Activated CD4-positive, alpha-beta memory T cell treated with anti-CD3 and anti-CD28 coated beads for 36 hours (primary cell): Measurements from ENCODE around the gene RALGAPB. TPM values are rescaled to one million over a fixed set of nuclear protein-coding genes. Genes with fewer than 3 reads are reported as not detected.

ENCODE experiments used
- CTCF ChIA-PET: fragments of 350-600 bp; sonication (Branson Sonifier 250); formaldehyde crosslinking; loops from one replicate; lab custom pipeline; 2021; ENCODE audit warnings: antibody characterized with exemption, inconsistent platforms; lab: Charles Lee
- POLR2A ChIA-PET: fragments of 350-600 bp; sonication (Branson Sonifier 250); formaldehyde crosslinking; loops from one replicate; lab custom pipeline; 2021; ENCODE audit warnings: antibody characterized with exemption; lab: Charles Lee
- DNase-seq: peaks from one replicate; pipeline ENCODE4 v3.0.0-alpha.2; 2020
- H3K27ac Mint-ChIP-seq: one replicate; pipeline ENCODE4 v1.8.0; 2021; ENCODE audit warnings: mixed read lengths
- H3K27me3 Mint-ChIP-seq: one replicate; pipeline ENCODE4 v1.8.0; 2021; ENCODE audit warnings: mixed read lengths
- H3K36me3 Mint-ChIP-seq: one replicate; pipeline ENCODE4 v1.8.0; 2021; ENCODE audit warnings: mixed read lengths
- H3K4me1 Mint-ChIP-seq: one replicate; pipeline ENCODE4 v1.8.0; 2021; ENCODE audit warnings: low read depth, mixed read lengths
- H3K4me3 Mint-ChIP-seq: one replicate; pipeline ENCODE4 v1.8.0; 2021; ENCODE audit warnings: mild to moderate bottlenecking, mixed read lengths
- H3K9me3 Mint-ChIP-seq: one replicate; pipeline ENCODE4 v1.8.0; 2021; ENCODE audit warnings: mixed read lengths
- intact Hi-C: fragments of 100-400 bp; cut with micrococcal nuclease; formaldehyde crosslinking; loops from one replicate; pipeline ENCODE4 v1.15.1; 2023
- total RNA-seq, 2 experiments: library from RNA; stranded (reverse); gene quantifications; one replicate each; pipeline ENCODE4 v1.2.3, GENCODE V29; 2021

The RALGAPB gene
- total RNA-seq, 2 experiments from 2014 or later = 25.7 to 25.8 TPM

GRCh38 chr20:38534756-38535155 is 62.1 kb downstream of the RALGAPB start:
- no peaks in the 10 kb centered on the region for H3K27me3 Mint-ChIP-seq
- H3K4me3 Mint-ChIP-seq = no peak overlapping the region
- DNase-seq = peak; percentile 58
- POLR2A ChIA-PET = interaction anchor here (0.8 kb wide), 1 partner anchor 62 kb away, joined by 3 read pairs; the partner anchor contains the start of gene RALGAPB
- H3K27ac Mint-ChIP-seq = peak overlapping the region; percentile 62
- CTCF ChIA-PET = interaction anchor here (1.0 to 1.4 kb wide), 2 partner anchors 19 to 62 kb away, joined by 4 to 5 read pairs; partner anchors contain the start of gene RALGAPB
- H3K36me3 Mint-ChIP-seq = peaks cover 41% of the 10 kb centered on the region
- peaks cover 5% of the 10 kb centered on the region for H3K4me1 Mint-ChIP-seq
- intact Hi-C loops = no loop called here
- no peaks in the 10 kb centered on the region for H3K9me3 Mint-ChIP-seq

GRCh38 chr20:38536310-38536709 is 63.7 kb downstream of the RALGAPB start:
- no peak overlapping the region for H3K27ac Mint-ChIP-seq
- H3K36me3 Mint-ChIP-seq = peaks cover 46% of the 10 kb centered on the region
- DNase-seq = no peak
- POLR2A ChIA-PET = no interaction called here
- no peaks in the 10 kb centered on the region for H3K27me3 Mint-ChIP-seq
- peaks cover 5% of the 10 kb centered on the region for H3K4me1 Mint-ChIP-seq
- H3K9me3 Mint-ChIP-seq = no peaks in the 10 kb centered on the region
- H3K4me3 Mint-ChIP-seq = no peak overlapping the region
- intact Hi-C loops = no loop called here
- CTCF ChIA-PET = no interaction called here

- Mint-ChIP-seq H3K4me1 (peaks cover 5% of the 10 kb centered on the region), H3K27me3 (no peaks in the 10 kb centered on the region), H3K4me3 (no peak overlapping the region), H3K27ac (no peak overlapping the region), H3K9me3 (no peaks in the 10 kb centered on the region), H3K36me3 (peaks cover 49% of the 10 kb centered on the region)
- intact Hi-C loops = no loop called here
- ChIA-PET POLR2A (no interaction called here), CTCF (no interaction called here)
- DNase-seq = no peak
Observed at GRCh38 chr20:38537176-38537575, 64.5 kb downstream of the RALGAPB start.

- no peak for DNase-seq
- H3K36me3 Mint-ChIP-seq = peaks cover 46% of the 10 kb centered on the region
- H3K4me3 Mint-ChIP-seq = no peak overlapping the region
- ChIA-PET POLR2A (no interaction called here), CTCF (no interaction called here)
- no peak overlapping the region for H3K27ac Mint-ChIP-seq
- H3K9me3 Mint-ChIP-seq = no peaks in the 10 kb centered on the region
- H3K27me3 Mint-ChIP-seq = no peaks in the 10 kb centered on the region
- H3K4me1 Mint-ChIP-seq = peaks cover 5% of the 10 kb centered on the region
- intact Hi-C loops = no loop called here
Observed at GRCh38 chr20:38538789-38539188, 66.1 kb downstream of the RALGAPB start.

DNA sequence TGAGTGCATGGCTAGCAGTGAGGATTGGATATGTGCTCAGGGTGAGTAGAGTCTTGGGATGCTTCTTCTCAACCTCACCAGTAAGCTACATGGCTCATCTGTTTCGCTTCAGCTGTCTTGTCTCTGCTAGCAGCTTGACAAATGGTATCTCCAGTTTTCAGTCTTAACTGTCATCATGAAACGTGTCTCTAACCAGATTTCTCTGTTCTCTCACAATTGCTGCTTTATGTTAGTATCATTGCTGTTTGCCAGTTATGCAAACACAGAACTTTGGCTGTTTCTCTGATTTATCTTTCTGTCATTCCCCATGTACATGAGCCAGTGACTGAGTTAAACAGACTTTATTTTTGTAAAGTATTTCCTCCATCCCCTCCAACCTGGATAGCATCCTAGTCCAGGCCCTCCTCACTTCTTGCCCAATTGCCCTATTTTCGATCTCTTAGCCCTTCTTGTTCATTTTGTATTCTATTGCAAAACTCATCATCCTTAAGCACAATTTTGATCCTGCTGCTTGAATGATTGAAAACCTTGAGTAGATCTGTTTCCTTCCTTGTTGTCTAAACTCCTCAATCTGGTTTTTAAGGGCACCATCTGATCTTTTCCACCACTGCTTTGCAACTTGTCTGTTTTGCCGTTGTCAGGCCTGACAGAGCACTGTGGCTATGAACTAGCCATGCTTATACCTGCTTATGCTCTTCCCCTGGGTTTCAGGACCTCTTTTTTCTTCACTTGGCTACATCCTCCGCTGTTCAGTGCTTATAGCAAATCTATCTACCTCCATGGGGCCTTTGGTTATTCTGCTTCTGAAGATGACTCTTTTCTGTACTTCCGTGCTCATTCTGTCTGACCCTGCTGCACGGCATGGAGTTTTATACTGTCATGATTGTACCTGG is 70.6 kb downstream of the RALGAPB start:
- intact Hi-C loops = no loop called here
- Mint-ChIP-seq H3K27me3 (no peaks in the 10 kb centered on the region), H3K9me3 (no peaks in the 10 kb centered on the region), H3K36me3 (peaks cover 36% of the 10 kb centered on the region), H3K4me1 (peaks cover 3% of the 10 kb centered on the region), H3K4me3 (no peak overlapping the region), H3K27ac (no peak overlapping the region)
- CTCF ChIA-PET = no interaction called here
- POLR2A ChIA-PET = no interaction called here
- DNase-seq = no peak

DNA sequence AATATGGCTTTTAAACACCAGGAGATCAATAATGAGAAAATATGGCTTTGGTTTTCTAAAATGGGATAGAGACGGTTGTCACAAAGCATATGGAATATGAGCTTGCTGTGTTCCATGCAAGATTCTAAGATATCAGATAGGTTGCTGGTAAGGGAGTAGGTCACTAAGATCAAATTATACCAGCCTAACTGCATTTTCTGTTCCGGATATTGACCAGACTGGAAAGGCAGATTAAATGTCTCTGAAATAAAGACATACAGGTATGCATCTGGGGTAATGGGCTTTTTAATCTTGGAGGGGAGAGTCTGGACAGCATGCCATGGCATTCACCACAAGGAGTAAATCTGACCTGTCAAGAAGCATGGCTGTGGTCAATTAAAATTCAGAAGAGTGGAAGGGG is 73.1 kb downstream of the RALGAPB start:
- peaks cover 3% of the 10 kb centered on the region for H3K4me1 Mint-ChIP-seq
- H3K27me3 Mint-ChIP-seq = no peaks in the 10 kb centered on the region
- ChIA-PET POLR2A (no interaction called here), CTCF (no interaction called here)
- H3K27ac Mint-ChIP-seq = no peak overlapping the region
- H3K36me3 Mint-ChIP-seq = peaks cover 29% of the 10 kb centered on the region
- no peaks in the 10 kb centered on the region for H3K9me3 Mint-ChIP-seq
- H3K4me3 Mint-ChIP-seq = no peak overlapping the region
- intact Hi-C loops = no loop called here
- DNase-seq = no peak

DNA sequence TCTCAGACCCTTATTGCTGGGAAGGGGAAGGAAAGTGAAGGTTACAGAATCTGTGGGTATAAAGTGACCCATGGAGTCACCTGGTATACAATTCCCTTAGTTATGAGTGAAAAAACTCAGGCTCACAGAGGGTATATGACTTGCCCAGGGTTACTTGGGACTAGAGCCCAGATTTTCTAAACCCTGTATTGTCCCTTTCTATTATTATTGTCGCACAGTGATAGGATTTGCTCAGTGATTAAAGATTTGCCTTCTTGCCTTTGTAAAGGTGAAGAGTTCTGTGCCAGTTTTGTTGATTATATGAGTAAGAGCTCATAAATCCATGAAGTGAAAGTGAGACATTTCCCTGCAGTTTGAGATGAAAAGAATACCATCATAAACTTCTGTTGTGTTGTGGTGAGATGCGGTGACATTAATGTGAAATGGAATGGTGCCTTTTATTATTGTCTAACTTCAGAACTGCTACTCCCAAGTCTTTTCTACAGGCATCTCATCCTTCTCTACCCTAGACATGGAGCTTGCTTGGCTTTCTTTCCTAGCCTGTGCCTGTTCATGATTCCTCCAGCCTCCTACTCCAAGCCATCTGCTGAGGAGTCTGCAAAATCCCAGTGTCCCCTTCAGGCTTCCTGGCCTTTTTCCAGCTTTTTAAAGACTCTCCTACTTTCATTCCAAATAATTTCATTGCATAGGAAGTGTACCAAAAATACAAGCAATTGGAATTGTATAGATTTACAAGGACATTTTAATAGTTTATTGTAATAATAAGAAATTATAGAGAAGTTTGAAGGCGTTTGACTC is 74.8 kb downstream of the RALGAPB start:
- Mint-ChIP-seq H3K27me3 (no peaks in the 10 kb centered on the region), H3K4me1 (peaks cover 3% of the 10 kb centered on the region), H3K36me3 (peaks cover 20% of the 10 kb centered on the region), H3K4me3 (no peak overlapping the region), H3K9me3 (no peaks in the 10 kb centered on the region), H3K27ac (no peak overlapping the region)
- no peak for DNase-seq
- POLR2A ChIA-PET = no interaction called here
- intact Hi-C loops = no loop called here
- CTCF ChIA-PET = interaction anchor here (1.0 kb wide), 1 partner anchor 19 kb away, joined by 3 read pairs; no protein-coding TSS in a partner anchor

DNA sequence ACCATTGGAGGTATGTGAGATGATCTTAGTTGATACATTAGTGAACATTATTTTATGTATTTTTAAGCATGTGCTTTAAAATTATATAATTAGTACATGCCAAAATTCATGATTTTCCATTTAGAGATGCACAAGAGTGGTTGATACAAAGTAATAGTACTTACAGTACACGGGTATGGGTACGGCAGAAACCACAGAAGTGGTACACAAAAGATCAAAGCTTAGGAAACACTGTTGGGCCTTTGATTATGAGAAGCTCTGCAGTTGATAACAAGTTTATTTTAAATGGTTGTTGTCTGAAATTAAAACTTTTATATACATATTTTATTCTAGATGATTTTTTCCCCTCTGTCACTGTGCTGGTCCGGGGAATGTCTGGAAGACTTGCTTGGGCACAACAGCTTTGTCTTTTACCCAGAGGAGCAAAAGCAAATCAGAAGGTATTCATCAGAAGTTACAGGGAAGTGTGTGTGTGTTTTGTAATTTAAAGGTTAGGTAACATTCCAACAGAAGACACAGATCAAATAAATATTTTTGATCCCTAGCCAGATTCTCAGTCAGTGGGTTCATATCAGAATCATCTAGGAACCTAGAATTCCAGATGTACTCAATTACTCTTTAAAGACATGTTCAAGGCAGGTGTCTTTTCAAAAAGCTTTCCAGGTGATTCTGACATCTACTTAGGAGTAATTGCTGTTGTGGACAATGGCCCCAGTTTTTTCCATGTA is 75.9 kb downstream of the RALGAPB start:
- H3K27me3 Mint-ChIP-seq = no peaks in the 10 kb centered on the region
- no peaks in the 10 kb centered on the region for H3K9me3 Mint-ChIP-seq
- intact Hi-C loops = no loop called here
- DNase-seq = no peak
- ChIA-PET POLR2A (no interaction called here), CTCF (interaction anchor here (0.6 kb wide), 1 partner anchor 75 kb away, joined by 3 read pairs; no protein-coding TSS in a partner anchor)
- no peak overlapping the region for H3K4me3 Mint-ChIP-seq
- peaks cover 20% of the 10 kb centered on the region for H3K36me3 Mint-ChIP-seq
- H3K4me1 Mint-ChIP-seq = peaks cover 3% of the 10 kb centered on the region
- H3K27ac Mint-ChIP-seq = no peak overlapping the region

- DNase-seq = no peak
- Mint-ChIP-seq H3K4me3 (no peak overlapping the region), H3K36me3 (peaks cover 30% of the 10 kb centered on the region), H3K27me3 (no peaks in the 10 kb centered on the region), H3K27ac (no peak overlapping the region), H3K9me3 (no peaks in the 10 kb centered on the region), H3K4me1 (peaks cover 3% of the 10 kb centered on the region)
- ChIA-PET POLR2A (no interaction called here), CTCF (interaction anchor here (0.8 to 1.2 kb wide), 2 partner anchors 19 to 104 kb away, joined by 3 read pairs; no protein-coding TSS in a partner anchor)
- intact Hi-C loops = no loop called here
Observed at GRCh38 chr20:38550274-38550673, 77.6 kb downstream of the RALGAPB start.

DNA sequence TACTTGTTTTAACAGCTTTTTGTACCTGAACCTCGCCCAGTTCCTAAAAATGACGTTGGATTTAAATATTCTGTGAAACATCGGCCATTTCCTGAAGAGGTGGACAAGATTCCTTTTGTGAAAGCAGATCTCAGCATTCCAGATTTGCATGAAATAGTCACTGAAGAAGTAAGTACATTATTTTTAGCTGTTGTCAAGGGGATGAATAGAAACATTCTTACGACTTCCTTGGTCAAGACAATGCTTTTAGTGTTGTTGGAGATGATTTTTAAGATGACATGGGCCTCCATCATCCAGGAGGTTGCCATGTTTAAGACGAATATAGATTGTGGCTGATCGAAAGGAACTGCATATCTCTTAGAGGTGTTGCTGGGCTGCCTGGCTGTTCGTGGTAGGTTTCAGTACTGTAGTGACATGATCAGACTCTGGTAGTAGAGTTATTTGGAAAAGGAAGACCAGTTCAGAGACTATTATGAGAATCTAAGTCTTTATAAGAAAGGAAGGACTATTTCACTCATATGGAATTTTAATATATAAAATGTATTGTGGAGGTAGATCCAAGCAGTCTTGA is 78.5 kb downstream of the RALGAPB start:
- Mint-ChIP-seq H3K9me3 (no peaks in the 10 kb centered on the region), H3K27me3 (no peaks in the 10 kb centered on the region), H3K36me3 (peaks cover 28% of the 10 kb centered on the region), H3K4me3 (no peak overlapping the region), H3K27ac (no peak overlapping the region), H3K4me1 (peaks cover 3% of the 10 kb centered on the region)
- intact Hi-C loops = no loop called here
- DNase-seq = no peak
- ChIA-PET POLR2A (no interaction called here), CTCF (interaction anchor here (0.7 to 1.2 kb wide), 3 partner anchors 18 to 181 kb away, joined by 3 read pairs; no protein-coding TSS in a partner anchor)

GRCh38 chr20:38554986-38555385 is 82.3 kb downstream of the RALGAPB start:
- Mint-ChIP-seq H3K27ac (no peak overlapping the region), H3K36me3 (peaks cover 24% of the 10 kb centered on the region), H3K27me3 (no peaks in the 10 kb centered on the region), H3K9me3 (no peaks in the 10 kb centered on the region), H3K4me1 (no peaks in the 10 kb centered on the region), H3K4me3 (no peak overlapping the region)
- POLR2A ChIA-PET = no interaction called here
- intact Hi-C loops = no loop called here
- no peak for DNase-seq
- CTCF ChIA-PET = interaction anchor here (0.6 kb wide), 1 partner anchor 63 kb away, joined by 3 read pairs; no protein-coding TSS in a partner anchor
